ENCODE data around the gene MED6. TPM values are rescaled to one million over a fixed set of nuclear protein-coding genes. Genes with fewer than 3 reads are reported as not detected.

Gene MED6
- total RNA-seq, 2 experiments from 2014 or later: 90.2 to 97.2 TPM

- Mint-ChIP-seq H3K4me1 (ENCODE audit: low read depth) (peaks cover 4% of the 10 kb centered on the region), H3K27ac (no peak overlapping the region), H3K9me3 (no peaks in the 10 kb centered on the region), H3K4me3 (no peak overlapping the region), H3K36me3 (ENCODE audit: low read depth) (peaks cover 87% of the 10 kb centered on the region), H3K27me3 (no peaks in the 10 kb centered on the region)
- H3K27ac ChIP-seq (ENCODE audit: low read depth in 1 of 2, low read length in 2 of 2): no peak overlapping the region
- peaks cover 5 to 13% of the 10 kb centered on the region in 2 experiments for H3K9me3 ChIP-seq (ENCODE audit: control insufficient read depth in 1 of 2, insufficient read depth in 1 of 2, low read length in 2 of 2)
- DNase-seq (no peak), ATAC-seq (ENCODE audit: poor library complexity) (no peak)
- no peaks in the 10 kb centered on the region for H3K4me1 ChIP-seq (ENCODE audit: insufficient read depth, low read length)
- CTCF ChIA-PET: no interaction called here
- POLR2A ChIA-PET: no interaction called here
- no peaks in the 10 kb centered on the region for H3K27me3 ChIP-seq (ENCODE audit: control insufficient read depth in 1 of 2, insufficient read depth in 2 of 2, low read length in 2 of 2)
- no peak overlapping the region for H3K4me3 ChIP-seq (ENCODE audit: low read length)
- peaks cover 45% of the 10 kb centered on the region for H3K36me3 ChIP-seq (ENCODE audit: insufficient read depth, low read length)
- intact Hi-C loops (cut with DNase I, micrococcal nuclease): no loop called here
- TF ChIP-seq CTCF (IDR thresholded peaks at IDR 0.05): no peak
Observed at GRCh38 chr14:70563869-70564268, 36.6 kb downstream of the MED6 start.

- H3K9me3 ChIP-seq (ENCODE audit: control insufficient read depth in 1 of 2, insufficient read depth in 1 of 2, low read length in 2 of 2): peaks cover 5 to 13% of the 10 kb centered on the region in 2 experiments
- H3K4me3 ChIP-seq (ENCODE audit: low read length): no peak overlapping the region
- H3K4me1 ChIP-seq (ENCODE audit: insufficient read depth, low read length): no peaks in the 10 kb centered on the region
- H3K27me3 ChIP-seq (ENCODE audit: control insufficient read depth in 1 of 2, insufficient read depth in 2 of 2, low read length in 2 of 2): no peaks in the 10 kb centered on the region
- POLR2A ChIA-PET: no interaction called here
- H3K36me3 ChIP-seq (ENCODE audit: insufficient read depth, low read length): peaks cover 45% of the 10 kb centered on the region
- no peak for ATAC-seq (ENCODE audit: poor library complexity)
- no peak overlapping the region for H3K27ac Mint-ChIP-seq
- H3K4me3 Mint-ChIP-seq: no peak overlapping the region
- no peak for TF ChIP-seq CTCF (IDR thresholded peaks at IDR 0.05)
- peaks cover 4% of the 10 kb centered on the region for H3K4me1 Mint-ChIP-seq (ENCODE audit: low read depth)
- H3K36me3 Mint-ChIP-seq (ENCODE audit: low read depth): peaks cover 83% of the 10 kb centered on the region
- intact Hi-C loops (cut with DNase I, micrococcal nuclease): no loop called here
- H3K27ac ChIP-seq (ENCODE audit: low read depth in 1 of 2, low read length in 2 of 2): no peak overlapping the region
- CTCF ChIA-PET: no interaction called here
- no peak for DNase-seq
- H3K9me3 Mint-ChIP-seq: no peaks in the 10 kb centered on the region
- H3K27me3 Mint-ChIP-seq: no peaks in the 10 kb centered on the region
Observed at GRCh38 chr14:70563417-70563816, 37.0 kb downstream of the MED6 start.

- peaks cover 5 to 14% of the 10 kb centered on the region in 2 experiments for H3K9me3 ChIP-seq (ENCODE audit: control insufficient read depth in 1 of 2, insufficient read depth in 1 of 2, low read length in 2 of 2)
- H3K9me3 Mint-ChIP-seq: no peaks in the 10 kb centered on the region
- peaks cover 5% of the 10 kb centered on the region for H3K4me1 Mint-ChIP-seq (ENCODE audit: low read depth)
- TF ChIP-seq CTCF (IDR thresholded peaks at IDR 0.05): no peak
- no peak for ATAC-seq (ENCODE audit: poor library complexity)
- ChIA-PET POLR2A (no interaction called here), CTCF (no interaction called here)
- H3K27ac Mint-ChIP-seq: no peak overlapping the region
- intact Hi-C loops (cut with DNase I, micrococcal nuclease): no loop called here
- no peak overlapping the region for H3K27ac ChIP-seq (ENCODE audit: low read depth in 1 of 2, low read length in 2 of 2)
- DNase-seq: no peak
- H3K36me3 ChIP-seq (ENCODE audit: insufficient read depth, low read length): peaks cover 16% of the 10 kb centered on the region
- no peak overlapping the region for H3K4me3 ChIP-seq (ENCODE audit: low read length)
- no peaks in the 10 kb centered on the region for H3K4me1 ChIP-seq (ENCODE audit: insufficient read depth, low read length)
- no peak overlapping the region for H3K4me3 Mint-ChIP-seq
- H3K27me3 ChIP-seq (ENCODE audit: control insufficient read depth in 1 of 2, insufficient read depth in 2 of 2, low read length in 2 of 2): no peaks in the 10 kb centered on the region
- H3K36me3 Mint-ChIP-seq (ENCODE audit: low read depth): peaks cover 51% of the 10 kb centered on the region
- H3K27me3 Mint-ChIP-seq: no peaks in the 10 kb centered on the region
Observed at GRCh38 chr14:70558356-70558755, 42.1 kb downstream of the MED6 start.

Data from CD4-positive, alpha-beta T cell (primary cell).